NCI-H1694 treated with DMSO at 0.1 percent for 48 hours (cell line): ENCODE data around the gene AKNAD1.
A peak's percentile ranks its signal among the peaks of the same experiment; 100 is the strongest.
"Not testable (repeated sequence)": the region's sequence is repeated elsewhere in the genome, so short reads cannot be mapped to it uniquely, and the experiment has no call there.

Experiments used
- DNase-seq: peaks from one replicate; lab custom pipeline; 2025; lab: John Stamatoyannopoulos, UW

The AKNAD1 gene, protein sequence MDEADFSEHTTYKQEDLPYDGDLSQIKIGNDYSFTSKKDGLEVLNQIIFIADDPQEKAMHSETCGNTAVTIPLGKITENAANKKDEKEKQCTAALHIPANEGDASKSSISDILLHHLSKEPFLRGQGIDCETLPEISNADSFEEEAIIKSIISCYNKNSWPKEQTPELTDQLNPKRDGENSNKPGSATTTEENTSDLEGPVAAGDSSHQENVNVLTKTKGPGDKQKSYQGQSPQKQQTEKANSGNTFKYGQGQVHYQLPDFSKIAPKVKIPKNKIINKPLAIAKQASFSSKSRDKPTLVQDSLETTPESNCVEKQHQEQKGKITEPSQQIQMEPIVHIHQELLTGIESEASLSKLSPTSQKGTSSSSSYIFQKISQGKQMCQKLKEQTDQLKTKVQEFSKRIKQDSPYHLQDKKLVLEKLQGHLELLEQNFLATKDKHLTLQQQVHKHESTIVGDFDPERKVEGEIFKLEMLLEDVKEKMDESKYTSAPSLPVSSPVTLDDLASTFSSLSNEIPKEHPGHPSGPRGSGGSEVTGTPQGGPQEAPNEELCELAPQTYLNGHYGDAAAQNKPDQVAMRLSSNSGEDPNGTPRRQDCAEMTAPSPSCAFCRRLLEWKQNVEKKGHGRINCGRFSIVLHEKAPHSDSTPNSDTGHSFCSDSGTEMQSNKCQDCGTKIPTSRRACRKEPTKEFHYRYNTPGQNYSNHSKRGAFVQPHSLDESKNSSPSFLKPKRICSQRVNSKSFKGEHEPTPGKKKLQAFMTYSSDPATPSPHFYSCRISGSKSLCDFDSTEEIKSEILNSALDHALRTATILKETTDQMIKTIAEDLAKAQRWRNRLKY

DNA sequence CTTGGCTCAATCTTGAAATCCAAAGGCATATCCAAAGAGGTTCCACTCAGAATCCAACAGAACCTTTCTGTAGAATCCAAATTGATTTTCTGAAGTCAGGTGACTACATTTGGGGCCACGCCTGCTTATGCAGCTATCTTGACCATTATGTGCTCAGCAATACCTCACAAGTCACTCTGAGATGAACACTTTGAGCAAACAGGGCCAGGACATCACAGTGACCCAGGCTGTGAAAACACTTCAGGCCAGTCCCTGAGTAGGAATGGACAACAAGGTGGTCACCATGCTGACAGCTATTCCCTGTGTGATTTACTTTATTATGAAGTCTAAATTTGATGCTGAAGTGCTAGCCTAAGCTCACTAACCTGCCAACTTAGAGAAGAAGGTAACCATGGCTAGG lies at the start of gene AKNAD1:
Gene AKNAD1 (minus strand): TSS at position 101 of the 400 bp plus-strand sequence. CDS start 4,430 bp downstream, outside the sequence.
- DNase-seq, result no peak

DNA sequence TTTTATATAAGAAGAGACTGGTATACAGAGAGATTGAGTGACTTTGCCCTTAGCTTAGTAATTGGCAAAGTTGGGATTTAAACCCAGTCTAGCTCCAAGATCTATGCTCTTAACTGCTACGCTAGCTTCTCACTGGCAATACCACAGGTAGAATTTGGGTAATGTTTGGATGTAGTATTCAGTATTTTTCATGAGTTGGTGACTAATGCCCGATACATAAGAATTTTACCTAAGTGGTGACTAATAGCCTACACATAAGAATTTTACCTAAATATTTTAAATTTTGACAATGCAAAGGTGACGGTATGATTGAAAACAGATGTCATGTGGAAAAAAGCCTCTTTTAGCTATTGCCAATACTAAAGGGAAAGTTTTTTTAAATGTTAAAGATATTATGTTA lies 44.2 kb upstream of the AKNAD1 start:
- no peak for DNase-seq

DNA sequence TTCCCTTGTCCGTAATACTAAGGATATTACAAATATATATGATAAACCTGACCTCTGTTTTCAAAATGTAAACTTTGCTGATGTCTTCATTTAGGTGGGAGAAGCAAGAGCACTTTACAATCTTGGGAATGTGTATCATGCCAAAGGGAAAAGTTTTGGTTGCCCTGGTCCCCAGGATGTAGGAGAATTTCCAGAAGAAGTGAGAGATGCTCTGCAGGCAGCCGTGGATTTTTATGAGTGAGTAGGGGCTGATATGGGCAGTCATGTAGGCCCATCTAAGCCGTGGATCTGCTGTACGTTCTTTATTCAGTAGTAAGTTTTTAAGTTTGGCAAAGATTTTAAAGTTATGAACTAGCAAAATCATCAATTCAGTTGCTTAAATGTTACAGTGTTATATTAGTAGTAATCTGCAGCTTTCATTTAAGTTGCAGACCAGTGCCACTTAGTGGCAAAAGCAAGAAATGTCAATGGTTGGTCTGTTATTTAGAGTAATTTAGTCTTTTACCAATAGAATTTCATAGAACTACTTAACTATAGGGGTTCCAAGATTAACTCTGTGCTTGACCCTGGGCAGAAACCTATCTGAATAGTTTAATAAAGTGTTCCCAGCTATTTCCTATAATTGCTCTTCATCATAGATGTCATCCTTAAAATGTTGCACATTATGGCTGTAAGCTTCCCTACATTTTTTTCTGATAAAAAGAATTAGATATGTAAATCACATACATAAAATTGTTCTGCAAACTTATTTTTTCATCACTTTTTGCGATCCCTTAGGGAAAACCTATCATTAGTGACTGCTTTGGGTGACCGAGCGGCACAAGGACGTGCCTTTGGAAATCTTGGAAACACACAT lies 41.2 kb upstream of the AKNAD1 start:
- DNase-seq, result peak; percentile 72

DNA sequence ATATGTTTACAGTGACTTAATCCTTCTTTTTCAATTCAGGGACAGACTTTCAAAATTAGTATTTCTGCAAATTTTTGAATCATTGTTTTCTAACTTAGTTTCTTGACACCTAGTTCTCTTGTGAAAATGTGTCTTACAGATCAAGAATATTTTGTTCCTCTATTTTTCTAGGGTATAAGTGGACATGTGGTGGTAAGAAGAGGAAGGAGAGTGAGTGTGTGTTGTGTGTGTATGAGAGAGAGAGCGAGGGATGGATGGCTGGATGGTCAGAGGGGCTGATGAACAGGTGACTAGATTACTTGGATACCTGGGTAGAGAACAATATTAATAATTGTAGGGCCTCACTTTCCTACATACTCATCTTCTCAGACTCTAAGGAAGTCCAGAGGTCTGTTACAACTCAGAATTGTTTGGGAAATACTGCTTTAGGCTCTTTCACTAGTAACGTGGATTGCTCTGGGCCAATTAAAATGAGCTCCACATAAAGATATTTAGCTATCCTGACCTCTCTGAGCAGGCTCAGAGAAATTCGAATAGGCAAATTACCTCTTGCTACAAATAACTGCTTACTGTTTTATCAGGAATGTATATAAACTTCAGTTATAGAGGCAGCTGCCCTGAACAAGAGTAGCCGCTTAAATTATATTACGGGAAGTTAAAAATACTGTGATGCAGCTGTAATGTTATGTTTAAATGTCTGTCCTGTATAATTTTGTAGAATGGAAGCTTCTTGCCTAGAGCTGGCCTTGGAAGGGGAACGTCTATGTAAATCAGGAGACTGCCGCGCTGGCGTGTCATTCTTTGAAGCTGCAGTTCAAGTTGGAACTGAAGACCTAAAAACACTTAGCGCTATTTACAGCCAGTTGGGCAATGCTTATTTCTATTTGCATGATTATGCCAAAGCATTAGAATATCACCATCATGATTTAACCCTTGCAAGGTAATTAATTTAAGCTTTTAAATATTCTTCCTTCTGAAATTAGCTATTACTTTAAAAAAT lies 39.6 kb upstream of the AKNAD1 start:
- no peak for DNase-seq

DNA sequence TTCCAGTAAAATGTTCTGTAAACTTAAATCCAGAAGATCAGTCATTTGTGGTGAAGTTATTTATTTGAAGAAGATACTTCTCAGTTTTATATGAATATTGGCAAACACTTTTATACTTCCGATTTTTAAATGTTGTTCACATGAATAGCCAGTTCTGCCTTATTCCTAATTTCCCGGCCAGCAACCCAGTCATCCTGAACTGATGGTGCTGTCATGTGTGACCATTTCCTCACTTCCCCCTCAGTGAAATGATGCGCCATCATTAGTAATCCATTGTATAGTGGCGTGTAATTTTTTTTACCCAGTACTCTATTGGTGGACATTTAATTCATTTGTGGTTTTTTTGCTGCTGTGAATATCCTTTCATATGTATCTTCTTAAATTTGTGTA lies 36.2 kb upstream of the AKNAD1 start:
- DNase-seq, result no peak

DNA sequence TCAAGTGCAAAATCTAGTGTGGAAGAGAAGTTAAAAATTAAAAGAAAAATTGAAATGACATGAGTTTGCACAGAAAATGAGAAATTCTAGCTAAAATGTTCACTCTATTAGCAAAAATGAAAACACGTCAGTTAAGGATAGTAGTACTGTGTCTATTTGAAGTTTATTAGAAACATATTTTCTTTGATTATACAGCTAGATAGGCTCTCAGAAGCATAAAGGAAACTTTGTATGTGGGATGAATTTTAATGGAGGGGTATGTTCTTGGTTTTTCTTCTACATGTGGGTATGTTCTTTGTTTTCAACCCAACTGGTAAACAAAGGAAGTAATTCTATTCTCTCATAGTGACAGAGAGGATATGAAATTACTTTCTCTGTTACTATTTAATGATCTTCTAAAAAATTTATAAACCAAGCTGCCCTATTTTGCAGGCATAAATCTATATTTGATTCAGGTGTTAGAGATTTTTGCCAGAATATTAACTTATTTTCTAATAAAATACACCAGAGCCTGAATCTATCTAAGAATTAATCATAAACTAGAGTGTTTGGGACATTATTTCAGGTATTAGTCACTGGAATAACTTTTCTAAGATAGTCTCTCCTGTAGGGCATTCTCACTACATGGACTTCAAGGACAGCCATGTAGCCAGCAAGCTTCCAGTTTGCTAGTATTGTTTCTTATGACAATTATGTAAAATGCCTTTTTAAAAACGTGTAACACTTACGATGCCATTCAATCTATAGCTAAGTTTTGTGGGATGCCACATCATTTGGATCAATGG lies 35.7 kb upstream of the AKNAD1 start:
- no peak for DNase-seq

DNA sequence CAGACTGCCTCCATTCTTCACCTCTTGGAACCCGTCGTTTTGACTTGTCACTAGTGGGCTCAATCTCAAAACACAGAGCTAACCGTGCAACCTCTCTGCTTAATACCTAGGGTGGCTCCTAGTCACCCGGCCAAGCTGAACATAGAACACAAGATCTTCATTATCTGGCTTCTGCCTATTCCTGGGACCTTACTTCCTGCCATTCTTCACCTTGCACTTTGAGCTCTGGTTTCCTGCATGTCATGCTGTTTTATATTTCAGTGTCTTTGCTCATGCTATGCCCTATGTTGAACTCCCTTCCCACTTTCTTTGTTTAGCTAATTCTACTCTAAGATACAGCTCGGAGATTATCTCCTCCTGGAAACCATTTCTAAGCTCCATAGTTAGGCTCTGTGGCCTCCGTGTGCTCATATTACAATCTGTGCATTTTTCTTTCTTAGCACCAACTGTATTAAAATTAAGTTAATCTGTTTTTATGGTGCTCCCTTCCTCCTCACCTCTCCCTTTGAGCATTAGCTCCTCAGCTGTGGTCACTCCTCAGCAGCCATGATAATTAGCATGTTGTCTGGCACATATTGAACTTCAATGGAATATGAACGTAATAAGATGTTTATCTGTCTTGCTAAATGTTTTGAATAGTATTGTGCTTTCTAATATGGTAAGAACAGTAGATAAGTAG lies 33.0 kb upstream of the AKNAD1 start:
- no peak for DNase-seq

DNA sequence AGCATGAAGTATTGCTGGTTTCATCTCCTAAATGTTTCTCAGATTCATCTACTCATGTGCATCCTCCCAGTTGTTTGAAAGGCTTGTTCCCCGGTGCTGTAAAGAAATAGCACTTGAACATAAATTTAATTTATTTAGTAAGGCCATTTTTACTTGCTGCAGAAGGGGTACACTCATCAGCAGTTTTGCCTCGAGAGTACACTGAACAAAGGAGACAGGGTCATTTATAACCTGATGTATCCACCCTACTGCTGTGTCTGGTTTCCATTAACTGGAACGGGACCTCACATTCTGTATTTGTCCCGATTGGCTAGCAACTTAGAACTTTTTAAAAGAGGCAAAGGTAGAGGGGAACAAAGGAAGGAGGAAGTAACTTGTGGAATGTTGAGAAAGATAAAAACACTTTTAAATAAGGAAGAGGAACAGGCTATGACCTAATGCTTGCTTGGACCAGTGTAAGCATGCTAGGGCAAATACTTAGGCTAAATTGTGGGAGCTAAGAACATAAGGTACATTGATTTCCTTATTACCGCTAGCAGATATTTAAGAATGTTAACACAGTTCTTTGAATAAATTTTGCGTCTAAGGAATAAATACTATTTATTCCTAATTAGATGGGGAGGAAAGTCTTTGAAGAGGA lies 32.2 kb upstream of the AKNAD1 start:
- DNase-seq, result not testable (repeated sequence)

DNA sequence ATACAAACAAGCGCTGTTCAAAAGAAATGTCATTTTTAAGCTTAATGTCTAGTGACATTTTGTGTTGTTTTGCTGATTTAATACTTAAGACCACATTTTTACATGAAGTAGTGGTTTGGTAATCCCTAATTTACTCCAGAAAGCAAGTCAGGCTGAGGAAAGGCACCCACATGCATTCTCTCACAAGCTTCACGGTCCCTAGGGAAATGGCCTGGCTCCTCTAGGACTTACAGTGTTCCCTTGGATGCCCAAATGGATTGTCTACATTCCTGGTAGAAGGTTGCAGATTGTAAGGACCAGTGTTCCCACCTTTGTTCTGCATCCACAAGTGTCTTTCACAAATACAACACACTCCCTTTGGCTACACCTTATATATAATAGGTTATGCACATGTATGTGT lies 29.4 kb upstream of the AKNAD1 start:
- no peak for DNase-seq

DNA sequence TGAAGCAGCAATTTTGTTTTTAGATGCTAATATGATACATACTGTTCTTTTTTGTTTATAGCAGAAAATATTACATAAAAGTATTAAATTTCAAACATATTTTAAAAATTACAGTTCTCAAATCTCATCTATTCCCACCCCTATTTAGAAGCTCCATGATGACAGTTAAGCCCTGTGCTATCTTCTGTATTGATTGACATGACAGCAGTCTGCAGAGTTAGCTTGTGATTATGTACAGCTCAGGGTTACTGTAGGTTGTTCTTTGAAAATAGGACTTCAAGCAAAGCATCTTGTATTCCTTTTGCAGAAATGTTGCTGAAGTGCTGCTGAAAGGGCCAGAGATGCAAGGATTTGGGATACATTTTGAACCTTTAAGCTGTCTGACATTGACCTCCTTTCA lies 28.1 kb upstream of the AKNAD1 start:
- DNase-seq, result no peak

DNA sequence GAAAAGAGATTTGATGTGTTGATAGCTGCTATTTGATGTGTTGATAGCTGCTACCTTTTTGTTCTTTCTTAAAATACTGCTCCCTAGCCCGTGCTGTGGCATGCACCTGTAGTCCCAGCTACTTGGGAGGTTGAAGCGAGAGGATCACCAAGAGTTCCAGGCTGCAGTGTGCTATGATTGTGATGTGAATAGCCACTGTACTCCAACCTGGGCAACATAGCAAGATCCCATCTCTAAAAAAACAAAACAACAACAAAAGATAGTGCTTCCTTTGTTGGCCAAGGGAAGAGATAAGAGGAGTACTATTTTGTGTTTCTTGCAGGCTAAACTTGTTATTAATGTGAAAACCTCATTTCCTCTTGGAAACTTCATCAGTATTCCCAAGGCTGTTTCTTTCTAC lies 25.9 kb upstream of the AKNAD1 start:
- DNase-seq, result no peak

DNA sequence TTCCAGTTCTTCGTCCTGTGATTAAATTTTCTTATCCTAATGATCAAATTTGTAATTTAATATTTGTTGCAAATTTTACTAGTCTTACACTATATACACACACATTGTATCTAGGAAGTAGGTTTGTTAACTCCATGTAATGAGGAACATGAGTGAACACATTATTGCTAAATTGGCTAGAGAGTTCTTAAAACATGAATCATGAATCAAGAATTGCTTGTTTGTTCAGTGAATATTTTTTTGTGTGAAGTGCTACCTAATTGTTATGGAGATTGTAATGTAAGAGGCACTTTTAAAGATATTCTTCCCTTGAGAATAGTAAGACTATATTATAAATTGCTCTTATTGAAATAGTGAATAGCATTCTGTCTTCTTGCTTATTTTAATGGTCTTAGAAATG lies 24.5 kb upstream of the AKNAD1 start:
- DNase-seq, result no peak

DNA sequence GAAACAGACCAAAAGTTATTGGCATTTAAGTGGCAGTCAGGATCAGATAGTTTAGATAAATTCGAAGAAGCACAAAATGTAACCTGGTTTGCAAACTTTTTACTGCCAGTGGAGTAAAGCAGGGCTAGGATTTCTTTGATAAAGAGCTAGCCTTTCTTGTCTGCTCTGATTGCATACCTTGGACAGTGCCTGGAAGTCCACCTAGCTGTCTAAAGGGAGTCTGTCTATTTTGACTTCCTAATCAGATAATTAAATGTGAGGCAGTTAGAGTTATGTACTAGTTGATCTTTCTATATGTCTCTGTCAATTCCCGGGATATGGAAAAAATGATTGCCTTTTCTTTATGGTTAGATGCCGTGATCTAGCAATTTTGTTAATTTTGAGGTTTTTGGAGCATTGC lies 24.0 kb upstream of the AKNAD1 start:
- no peak for DNase-seq

DNA sequence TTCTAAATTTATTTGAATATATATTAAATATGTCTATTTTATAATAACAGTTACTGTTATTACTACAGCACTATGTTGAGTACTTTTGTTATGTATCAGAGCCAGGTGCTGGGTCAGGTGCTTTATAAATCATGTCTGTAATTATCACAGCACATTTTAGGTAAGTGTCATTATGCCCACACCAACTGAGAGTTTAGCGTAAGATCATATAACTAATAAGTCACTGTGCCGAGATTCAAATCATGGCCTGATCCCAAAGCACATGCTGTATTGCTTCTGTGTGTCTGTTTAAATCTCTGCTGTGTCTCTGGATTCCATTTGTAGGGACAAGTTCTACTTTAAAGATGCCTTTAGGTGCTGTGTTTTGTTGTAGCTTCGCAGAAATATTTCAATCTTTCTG lies 21.8 kb upstream of the AKNAD1 start:
- DNase-seq, result no peak

DNA sequence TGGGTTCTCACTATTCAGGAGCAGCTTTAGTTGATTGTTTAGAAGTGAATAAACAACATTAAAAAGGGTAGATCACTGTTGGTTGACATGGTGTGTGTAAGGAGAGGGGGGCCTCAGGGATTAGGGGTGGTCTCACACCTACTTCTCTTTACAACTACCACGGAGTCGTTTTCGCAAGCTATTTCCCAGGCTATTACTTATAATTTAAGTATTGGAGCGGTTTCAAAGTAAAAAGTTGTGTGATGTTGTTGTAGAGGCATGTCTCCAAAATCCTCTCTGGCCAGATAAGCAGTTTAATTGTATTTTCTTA lies 21.2 kb upstream of the AKNAD1 start:
- no peak for DNase-seq

DNA sequence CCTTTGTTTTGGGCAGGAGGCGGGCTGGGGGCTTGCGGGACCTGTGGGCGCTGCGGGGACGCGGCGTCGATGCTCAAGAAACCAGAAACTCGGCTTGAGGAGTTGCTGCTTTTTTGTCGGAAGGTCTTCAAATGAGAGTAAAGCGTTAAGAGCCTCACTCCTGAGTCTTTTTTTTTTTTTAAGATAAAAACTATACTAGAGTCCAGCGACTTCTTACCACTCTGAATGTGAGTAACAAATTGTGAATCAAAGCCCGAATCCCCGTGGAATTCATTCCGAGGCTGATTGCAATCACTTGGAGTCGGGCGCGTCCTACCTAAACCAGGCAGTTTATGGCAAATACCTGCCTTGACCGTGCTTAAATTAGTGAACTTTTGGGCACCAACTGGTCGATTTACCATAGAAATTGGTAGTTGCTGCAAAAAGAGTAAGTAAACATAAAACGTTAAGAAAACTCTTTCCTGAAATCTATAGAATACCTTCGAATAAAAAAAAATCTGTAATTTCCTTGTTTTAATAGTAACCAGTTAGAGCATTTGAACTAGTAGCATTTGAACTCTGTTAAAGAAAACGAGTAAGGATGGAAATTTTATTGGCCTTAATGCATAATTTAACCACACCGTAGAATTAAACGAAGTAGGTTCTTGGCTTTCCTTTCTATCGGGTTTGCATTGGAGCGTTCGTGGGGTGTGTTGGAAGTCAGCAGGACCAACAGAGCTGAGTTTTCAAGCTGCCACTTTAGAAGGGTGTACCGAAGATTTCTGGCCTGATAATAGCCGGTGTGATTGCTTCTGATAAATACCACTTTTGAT lies 20.7 kb upstream of the AKNAD1 start:
- no peak for DNase-seq

DNA sequence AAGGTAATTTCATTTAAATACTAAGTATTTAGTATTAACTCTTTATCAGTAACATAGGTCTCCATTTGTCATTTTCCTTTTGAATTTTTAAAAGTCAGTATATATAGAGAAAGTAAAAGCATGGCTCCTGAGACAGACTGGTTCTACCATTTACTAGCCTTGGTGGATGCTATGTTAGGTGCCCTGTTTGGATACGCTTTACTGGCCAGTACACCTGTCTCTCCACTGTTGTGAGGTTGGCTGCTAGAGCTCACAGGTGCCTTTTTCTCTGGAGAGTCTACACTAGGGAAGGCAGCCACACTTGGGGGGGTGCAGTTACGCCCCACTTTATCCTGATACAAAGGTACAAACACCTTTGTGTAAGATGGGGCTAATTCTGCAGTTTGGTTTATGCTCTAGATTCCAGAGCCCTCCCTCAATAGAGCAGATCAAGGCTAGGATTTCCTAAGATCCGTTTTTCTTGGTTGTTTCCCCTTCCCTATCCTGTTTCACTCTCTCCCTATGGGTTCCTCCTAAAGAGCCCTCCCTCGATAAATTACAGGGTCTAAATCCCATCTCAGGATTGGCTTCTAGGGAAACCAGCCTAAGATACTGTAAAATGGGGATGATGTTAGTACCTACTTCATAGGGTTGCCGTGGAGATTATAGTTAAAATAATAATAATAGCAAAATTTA lies 14.3 kb upstream of the AKNAD1 start:
- no peak for DNase-seq

DNA sequence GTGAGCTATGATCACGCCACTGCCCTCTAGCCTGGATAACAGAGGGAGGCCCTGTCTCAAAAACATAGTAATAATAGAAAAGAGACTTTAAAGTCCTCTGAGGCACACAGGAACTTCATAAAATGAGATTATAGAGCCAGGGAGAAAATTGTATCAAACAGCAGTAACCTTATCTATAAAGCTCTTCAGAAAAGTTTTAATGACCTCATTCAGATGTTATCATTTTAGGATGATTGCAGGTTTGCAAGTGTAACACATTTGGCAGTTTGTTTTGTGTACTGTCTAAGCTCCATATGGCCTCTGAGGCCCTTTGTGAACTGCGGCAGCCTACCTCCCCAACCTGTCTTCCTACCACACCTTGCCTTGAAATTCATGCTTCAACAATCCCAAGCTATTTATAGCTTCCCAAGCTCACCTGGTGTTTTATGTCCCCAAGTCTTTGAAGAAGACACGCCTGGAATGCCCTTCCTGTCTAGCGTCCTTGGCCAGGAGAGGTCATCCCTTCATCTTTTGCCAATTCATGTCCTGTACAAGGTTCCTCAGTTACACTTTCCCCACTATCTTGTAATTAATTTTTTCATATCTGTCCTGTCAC lies 8.5 kb upstream of the AKNAD1 start:
- no peak for DNase-seq
